BE2C (cell line): ENCODE results near the gene MAPK10.

Source experiments
- DNase-seq: peaks from one replicate; pipeline ENCODE4 v3.0.0-alpha.2; 2020
- H3K27me3 ChIP-seq: fragments of 250-450 bp; sonication (Bioruptor Pico); 2 replicates; pipeline ENCODE4 v1.5.1; 2020; ENCODE audit warnings: mild to moderate bottlenecking
- H3K36me3 ChIP-seq: fragments of 250-450 bp; sonication (Bioruptor Pico); 2 replicates; pipeline ENCODE4 v1.5.1; 2020; ENCODE audit warnings: mild to moderate bottlenecking
- H3K4me1 ChIP-seq: fragments of 250-450 bp; sonication (Bioruptor Pico); 2 replicates; pipeline ENCODE4 v1.5.1; 2020
- H3K4me3 ChIP-seq: 2 replicates; pipeline ENCODE4 v1.5.1; 2011; ENCODE audit warnings: low read depth, low read length
- H3K9me3 ChIP-seq: fragments of 250-450 bp; sonication (Bioruptor Pico); 2 replicates; pipeline ENCODE4 v1.5.1; 2020
- CTCF ChIP-seq: IDR thresholded peaks from 2 replicates; pipeline ENCODE4 v1.5.1; 2012; ENCODE audit warnings: mild to moderate bottlenecking, low read depth, low read length

MAPK10 gene

GRCh38 chr4:86357608-86358007, 2.2 kb downstream of the MAPK10 start:
- Histone ChIP-seq H3K4me1 (peaks cover 2% of the 10 kb centered on the region; the same call in 1 of the 2 replicates), H3K27me3 (no peaks in the 10 kb centered on the region), H3K9me3 (no peaks in the 10 kb centered on the region), H3K4me3 (no peak overlapping the region), H3K36me3 (no peaks in the 10 kb centered on the region)
- DNase-seq, result peak; percentile 27
- no peak for TF ChIP-seq CTCF

- Histone ChIP-seq H3K4me3 (no peak overlapping the region), H3K9me3 (no peaks in the 10 kb centered on the region), H3K27me3 (no peaks in the 10 kb centered on the region), H3K36me3 (no peaks in the 10 kb centered on the region), H3K4me1 (peaks cover 2% of the 10 kb centered on the region; the same call in 1 of the 2 replicates)
- no peak for DNase-seq
- TF ChIP-seq CTCF, result no peak
Observed at GRCh38 chr4:86356425-86357210, 3.2 kb downstream of the MAPK10 start.

- no peak for TF ChIP-seq CTCF
- H3K4me3 ChIP-seq, result no peak overlapping the region
- peaks cover 2% of the 10 kb centered on the region; the same call in 1 of the 2 replicates for H3K4me1 ChIP-seq
- no peaks in the 10 kb centered on the region for H3K9me3 ChIP-seq
- no peak for DNase-seq
- H3K36me3 ChIP-seq, result no peaks in the 10 kb centered on the region
- no peaks in the 10 kb centered on the region for H3K27me3 ChIP-seq
Observed at GRCh38 chr4:86354390-86354789, 5.5 kb downstream of the MAPK10 start.

GRCh38 chr4:86346320-86346719, 13.5 kb downstream of the MAPK10 start:
- no peaks in the 10 kb centered on the region for H3K36me3 ChIP-seq
- no peaks in the 10 kb centered on the region for H3K9me3 ChIP-seq
- no peaks in the 10 kb centered on the region for H3K27me3 ChIP-seq
- TF ChIP-seq CTCF, result no peak
- no peak overlapping the region for H3K4me3 ChIP-seq
- no peaks in the 10 kb centered on the region for H3K4me1 ChIP-seq
- no peak for DNase-seq

- DNase-seq, result no peak
- Histone ChIP-seq H3K9me3 (no peaks in the 10 kb centered on the region), H3K4me3 (no peak overlapping the region), H3K27me3 (no peaks in the 10 kb centered on the region), H3K36me3 (no peaks in the 10 kb centered on the region), H3K4me1 (no peaks in the 10 kb centered on the region)
- TF ChIP-seq CTCF, result no peak
Observed at GRCh38 chr4:86344127-86344526, 15.7 kb downstream of the MAPK10 start.

- H3K9me3 ChIP-seq, result no peaks in the 10 kb centered on the region
- H3K36me3 ChIP-seq, result no peaks in the 10 kb centered on the region
- DNase-seq, result no peak
- H3K4me1 ChIP-seq, result no peaks in the 10 kb centered on the region
- no peak for TF ChIP-seq CTCF
- no peak overlapping the region for H3K4me3 ChIP-seq
- H3K27me3 ChIP-seq, result no peaks in the 10 kb centered on the region
Observed at GRCh38 chr4:86338989-86339388, 20.9 kb downstream of the MAPK10 start.
